SU-DHL-6 (cell line): Measurements from ENCODE around the gene ADIPOR2.

Source experiments
- H2AFZ ChIP-seq: fragments of 200-600 bp; sonication (generic); 2 replicates; pipeline ENCODE4 v1.6.1; 2014; ENCODE audit warnings: low read depth, mild to moderate bottlenecking, moderate library complexity, mixed read lengths, antibody characterized with exemption, low read length; ENCODE audit not compliant: severe bottlenecking
- H3F3A ChIP-seq: fragments of 200-600 bp; shearing (Covaris generic); 2 replicates; pipeline ENCODE4 v1.6.0; 2016; ENCODE audit warnings: antibody characterized with exemption, mild to moderate bottlenecking; ENCODE audit not compliant: insufficient read depth
- H3K27ac ChIP-seq: fragments of 200-600 bp; sonication (generic); 2 replicates; pipeline ENCODE4 v1.5.1; 2016; ENCODE audit warnings: low read depth, mild to moderate bottlenecking, low read length, moderate library complexity, mixed read lengths
- H3K27me3 ChIP-seq: fragments of 200-600 bp; sonication (generic), shearing (Covaris generic); 2 replicates; pipeline ENCODE4 v1.6.0; 2014; ENCODE audit warnings: mild to moderate bottlenecking, low read length
- H3K36me3 ChIP-seq: fragments of 200-600 bp; sonication (generic); 2 replicates; pipeline ENCODE4 v1.6.1; 2014; ENCODE audit warnings: mild to moderate bottlenecking, low read length, mixed read lengths
- H3K4me2 ChIP-seq: fragments of 300-600, 200-600 bp; shearing (Covaris generic), sonication (generic); 2 replicates; pipeline ENCODE4 v1.6.0; 2014; ENCODE audit warnings: low read length, low read depth, mild to moderate bottlenecking; ENCODE audit not compliant: poor library complexity, severe bottlenecking
- H3K4me3 ChIP-seq: fragments of 200-600 bp; sonication (generic); 2 replicates; pipeline ENCODE4 v1.5.1; 2014; ENCODE audit warnings: antibody characterized with exemption, low read length, mild to moderate bottlenecking, mixed read lengths; ENCODE audit not compliant: insufficient read depth, poor library complexity, severe bottlenecking
- H3K79me2 ChIP-seq: fragments of 200-600 bp; sonication (generic); 2 replicates; pipeline ENCODE4 v1.6.1; 2014; ENCODE audit warnings: mild to moderate bottlenecking, low read length, moderate library complexity; ENCODE audit not compliant: insufficient read depth
- H3K9ac ChIP-seq: fragments of 200-600 bp; sonication (generic); 2 replicates; pipeline ENCODE4 v1.7.0; 2014; ENCODE audit warnings: mild to moderate bottlenecking, low read length
- H3K9me2 ChIP-seq: fragments of 200-600 bp; sonication (generic); replicated peaks from 2 replicates; pipeline ENCODE4 v1.6.1; 2014; ENCODE audit warnings: low read length; ENCODE audit not compliant: insufficient read depth
- H3K9me3 ChIP-seq: fragments of 200-600 bp; sonication (generic); 2 replicates; pipeline ENCODE4 v1.6.1; 2014; ENCODE audit warnings: low read length, mixed read lengths; ENCODE audit not compliant: insufficient read depth
- H4K20me1 ChIP-seq: fragments of 200-600 bp; sonication (generic); 2 replicates; pipeline ENCODE4 v1.6.1; 2014; ENCODE audit warnings: low read depth, mild to moderate bottlenecking, antibody characterized with exemption, low read length, moderate library complexity, mixed read lengths
- CTCF ChIP-seq: fragments of 200-600 bp; sonication (generic); IDR thresholded peaks from one replicate; pipeline ENCODE4 v1.5.1; 2017; ENCODE audit warnings: antibody characterized with exemption, mild to moderate bottlenecking, low read length, moderate library complexity; ENCODE audit not compliant: insufficient read depth, poor library complexity, severe bottlenecking
- EZH2phosphoT487 ChIP-seq: fragments of 200-600 bp; sonication (generic), shearing (Covaris generic); conservative IDR thresholded peaks from 2 replicates; pipeline ENCODE4 v1.6.1; 2018; ENCODE audit warnings: mild to moderate bottlenecking, antibody characterized with exemption, low read length, moderate library complexity, mixed read lengths

ADIPOR2 gene

GRCh38 chr12:1796515-1797010 lies 105.7 kb downstream of the ADIPOR2 start:
- Histone ChIP-seq H4K20me1 (no peaks in the 10 kb centered on the region), H3K27ac (0 out of 2 replicates have a peak overlapping the region, but pooled peaks have one; percentile 19), H3K4me3 (peak overlapping the region; percentile 51), H3K9me2 (no peaks in the 10 kb centered on the region), H3K27me3 (no peaks in the 10 kb centered on the region), H2AFZ (peak overlapping the region; percentile 79), H3K9ac (peak overlapping the region; percentile 69), H3K4me2 (peak overlapping the region; percentile 67), H3K79me2 (no peaks in the 10 kb centered on the region), H3K9me3 (no peaks in the 10 kb centered on the region), H3F3A (no peaks in the 10 kb centered on the region), H3K36me3 (no peaks in the 10 kb centered on the region)
- TF ChIP-seq CTCF, result no peak
- TF ChIP-seq EZH2phosphoT487, result no peak

- peak overlapping the region; percentile 67 for H3K4me2 ChIP-seq
- H3F3A ChIP-seq, result no peaks in the 10 kb centered on the region
- H2AFZ ChIP-seq, result peak overlapping the region; percentile 79
- peak overlapping the region; percentile 51 for H3K4me3 ChIP-seq
- H4K20me1 ChIP-seq, result no peaks in the 10 kb centered on the region
- peak overlapping the region; percentile 69 for H3K9ac ChIP-seq
- no peaks in the 10 kb centered on the region for H3K27me3 ChIP-seq
- H3K9me3 ChIP-seq, result no peaks in the 10 kb centered on the region
- H3K9me2 ChIP-seq, result no peaks in the 10 kb centered on the region
- no peak for TF ChIP-seq CTCF
- TF ChIP-seq EZH2phosphoT487, result no peak
- H3K36me3 ChIP-seq, result no peaks in the 10 kb centered on the region
- no peak overlapping the region for H3K27ac ChIP-seq
- no peaks in the 10 kb centered on the region for H3K79me2 ChIP-seq
Measured at GRCh38 chr12:1797011-1797901, 106.4 kb downstream of the ADIPOR2 start.

GRCh38 chr12:1797991-1798640 lies 107.2 kb downstream of the ADIPOR2 start:
- H3K27me3 ChIP-seq, result no peaks in the 10 kb centered on the region
- H3K9me2 ChIP-seq, result no peaks in the 10 kb centered on the region
- H3K79me2 ChIP-seq, result no peaks in the 10 kb centered on the region
- H3K27ac ChIP-seq, result no peak overlapping the region
- no peak for TF ChIP-seq CTCF
- TF ChIP-seq EZH2phosphoT487, result no peak
- H3K4me3 ChIP-seq, result no peak overlapping the region
- H2AFZ ChIP-seq, result no peak overlapping the region
- no peak overlapping the region for H3K4me2 ChIP-seq
- H3K9me3 ChIP-seq, result no peaks in the 10 kb centered on the region
- no peak overlapping the region for H3K9ac ChIP-seq
- no peaks in the 10 kb centered on the region for H3F3A ChIP-seq
- H4K20me1 ChIP-seq, result no peaks in the 10 kb centered on the region
- no peaks in the 10 kb centered on the region for H3K36me3 ChIP-seq
